ENCODE measurements around the gene BCL2. TPM values are rescaled to one million over a fixed set of nuclear protein-coding genes. Genes with fewer than 3 reads are reported as not detected.

BCL2 gene
- total RNA-seq, 1 experiment from 2014 or later = 2.5 TPM

- no peak overlapping the region for H3K4me2 ChIP-seq (ENCODE audit: low read length)
- no peaks in the 10 kb centered on the region for H3K4me1 ChIP-seq (ENCODE audit: control insufficient read depth in 1 of 2, insufficient read depth in 2 of 2, low read length in 2 of 2)
- H3K9ac ChIP-seq (ENCODE audit: low read length) = no peak overlapping the region
- no peak overlapping the region for H3K4me3 ChIP-seq (replicated peaks in 1 of 2; ENCODE audit: low read depth in 1 of 2, low read length in 2 of 2)
- no peaks in the 10 kb centered on the region for H4K20me1 ChIP-seq (ENCODE audit: insufficient read depth)
- H3K36me3 ChIP-seq (ENCODE audit: control insufficient read depth in 1 of 2, insufficient read depth in 2 of 2, low read length in 2 of 2) = no peaks in the 10 kb centered on the region
- intact Hi-C loops (cut with micrococcal nuclease) = loop anchor here (10.0 kb wide), 1 partner anchor 440 kb away; no protein-coding TSS in a partner anchor
- no peaks in the 10 kb centered on the region for H3K79me2 ChIP-seq (ENCODE audit: insufficient read depth, low read length)
- ATAC-seq (no peak), DNase-seq (ENCODE audit: low read depth, low spot score) (no peak)
- ChIA-PET POLR2A (no interaction called here), RAD21 (ENCODE audit: low non-redundant PET in 1 of 2, low total read pairs in 2 of 2, uncharacterized antibody in 2 of 2, unreplicated experiment in 2 of 2) (no interaction called here), CTCF (no interaction called here)
- BruUV-seq (replicated peaks) = no TSS peak
- H2AFZ ChIP-seq (ENCODE audit: low read depth, low read length, poor library complexity, severe bottlenecking) = no peak overlapping the region
- H3K27ac ChIP-seq (ENCODE audit: low read depth, low read length) = no peak overlapping the region
- no peak for TF ChIP-seq REST (IDR thresholded peaks at IDR 0.05; ENCODE audit: low read depth)
- no peak for TF ChIP-seq EZH2phosphoT487 (IDR thresholded peaks at IDR 0.05; ENCODE audit: borderline replicate concordance)
- TF ChIP-seq POLR2A (IDR thresholded peaks at IDR 0.05; ENCODE audit: borderline replicate concordance, extremely low read depth, insufficient read depth, insufficient read length) = no peak
- no peak for TF ChIP-seq ZBTB33 (IDR thresholded peaks at IDR 0.05; ENCODE audit: extremely low read depth, insufficient replicate concordance, low read length)
- no peaks in the 10 kb centered on the region for H3K9me2 ChIP-seq (ENCODE audit: insufficient read depth)
- H3K9me3 ChIP-seq (ENCODE audit: control insufficient read depth in 1 of 2, insufficient read depth in 1 of 2, low read depth in 1 of 2, low read length in 2 of 2) = no peaks in the 10 kb centered on the region
- peaks cover 7% of the 10 kb centered on the region; the same call in 1 of the 2 replicates for H3K27me3 ChIP-seq (ENCODE audit: insufficient read depth, low read length)
These were observed 184.5 kb downstream of the BCL2 start for GRCh38 chr18:63135101-63135500.
